Right atrium auricular region (tissue), 2 donors: ENCODE results near the gene ZMYM3. TPM values are rescaled to one million over a fixed set of nuclear protein-coding genes. Genes with fewer than 3 reads are reported as not detected.

Experiments
- DNase-seq: peaks from one replicate; pipeline ENCODE4 v3.0.0-alpha.2; 2019; ENCODE audit warnings: low spot score
- H3K27ac ChIP-seq, 2 donors: fragments of 200-600 bp; sonication (generic); 1 replicate in 1 of 2; 2 replicates in 1 of 2; pipeline ENCODE4 v1.5.1; 2016 to 2019
- H3K27me3 ChIP-seq, 2 donors: fragments of 200-600 bp; sonication (generic); one replicate each; pipeline versions ENCODE4 v1.5.1 to v1.6.0; 2017 to 2019
- H3K36me3 ChIP-seq: fragments of 200-600 bp; sonication (generic); one replicate; pipeline ENCODE4 v1.5.1; 2016
- H3K4me1 ChIP-seq, 2 donors: fragments of 200-600 bp; sonication (generic); one replicate each; pipeline versions ENCODE4 v1.5.1 to v1.6.0; 2017 to 2019
- H3K4me3 ChIP-seq, 2 donors: fragments of 200-600 bp; sonication (generic); 1 replicate in 1 of 2; 2 replicates in 1 of 2; pipeline ENCODE4 v1.5.1; 2017 to 2019; ENCODE audit warnings: mild to moderate bottlenecking in 1 of 2, moderate library complexity in 1 of 2
- H3K9me3 ChIP-seq, 2 donors: fragments of 200-600 bp; sonication (generic); one replicate each; pipeline ENCODE4 v1.5.1; 2019
- CTCF ChIP-seq, 2 donors: fragments of 200-600 bp; sonication (generic); IDR thresholded peaks; one replicate each; pipeline ENCODE4 v1.5.1; 2019; ENCODE audit warnings: antibody characterized with exemption in 2 of 2
- total RNA-seq, 2 donors: library from RNA; depleted of rRNA; stranded (reverse); fragments of >200 nt; gene quantifications; one replicate each; pipeline ENCODE4 v1.1.0, GENCODE V29; 2016

The ZMYM3 gene
- total RNA-seq, 2 donors from 2014 or later, result 10.0 to 10.5 TPM

- Histone ChIP-seq H3K27ac (no peak overlapping the region), H3K36me3 (peaks cover 25% of the 10 kb centered on the region), H3K27me3 (no peaks in the 10 kb centered on the region), H3K9me3 (no peaks in the 10 kb centered on the region), H3K4me3 (no peak overlapping the region), H3K4me1 (no peaks in the 10 kb centered on the region)
- TF ChIP-seq CTCF (IDR thresholded peaks at IDR 0.05), result no peak
- DNase-seq, result no peak
These were observed 9.4 kb downstream of the ZMYM3 start for GRCh38 chrX:71244359-71245128.

- no peak for DNase-seq
- TF ChIP-seq CTCF (IDR thresholded peaks at IDR 0.05), result no peak
- Histone ChIP-seq H3K27ac (no peak overlapping the region), H3K36me3 (peaks cover 13% of the 10 kb centered on the region), H3K27me3 (no peaks in the 10 kb centered on the region), H3K9me3 (no peaks in the 10 kb centered on the region), H3K4me3 (no peak overlapping the region), H3K4me1 (no peaks in the 10 kb centered on the region)
These were observed 12.6 kb downstream of the ZMYM3 start for GRCh38 chrX:71241301-71241700.

DNA sequence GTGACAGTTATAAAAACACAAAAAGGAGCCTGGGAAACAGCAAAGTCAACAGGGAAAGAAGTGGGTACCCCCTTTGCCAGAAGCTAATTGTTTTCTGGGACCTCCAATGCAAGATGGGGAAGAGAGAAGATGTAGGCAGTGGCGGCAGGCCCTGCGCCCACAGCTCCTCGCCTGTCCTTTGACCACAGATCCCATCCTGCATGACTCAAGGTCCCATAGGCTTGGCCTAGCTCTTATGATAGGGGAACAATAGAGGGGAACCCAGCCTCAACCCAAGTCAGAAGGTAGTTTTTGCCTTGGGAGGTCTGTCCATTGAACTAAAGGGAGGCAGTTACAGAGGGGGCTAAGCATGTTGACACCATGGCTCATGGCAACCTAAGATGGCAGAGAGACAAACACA, 14.2 kb downstream of the ZMYM3 start:
- Histone ChIP-seq H3K4me1 (no peaks in the 10 kb centered on the region), H3K4me3 (no peak overlapping the region), H3K27ac (no peak overlapping the region), H3K9me3 (no peaks in the 10 kb centered on the region), H3K36me3 (peaks cover 13% of the 10 kb centered on the region), H3K27me3 (no peaks in the 10 kb centered on the region)
- no peak for DNase-seq
- no peak for TF ChIP-seq CTCF (IDR thresholded peaks at IDR 0.05)

GRCh38 chrX:71236836-71237235, 17.1 kb downstream of the ZMYM3 start:
- Histone ChIP-seq H3K4me3 (no peak overlapping the region), H3K27me3 (no peaks in the 10 kb centered on the region), H3K9me3 (no peaks in the 10 kb centered on the region), H3K4me1 (no peaks in the 10 kb centered on the region), H3K36me3 (peaks cover 7% of the 10 kb centered on the region), H3K27ac (no peak overlapping the region)
- TF ChIP-seq CTCF (IDR thresholded peaks at IDR 0.05), result no peak
- DNase-seq, result no peak

DNA sequence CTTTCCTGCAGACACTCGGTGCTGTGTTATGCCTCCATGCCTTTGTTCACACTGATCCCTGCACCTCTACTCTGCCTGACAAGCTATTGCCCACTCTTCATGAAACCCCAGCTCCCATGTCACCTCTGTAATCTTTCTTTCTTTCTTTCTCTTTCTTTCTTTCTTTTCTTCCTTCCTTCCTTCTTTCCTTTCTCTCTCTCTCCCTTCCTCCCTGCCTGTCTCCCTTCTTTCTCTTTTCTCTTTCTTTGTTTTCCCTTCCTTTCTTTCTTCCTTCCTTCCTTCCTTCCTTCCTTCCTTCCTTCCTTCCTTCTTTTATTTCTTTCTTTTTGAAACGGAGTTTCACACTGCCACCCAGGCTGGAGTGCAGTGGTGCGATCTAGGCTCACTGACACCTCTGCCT, 18.5 kb downstream of the ZMYM3 start:
- H3K27ac ChIP-seq, result no peak overlapping the region
- H3K4me3 ChIP-seq, result no peak overlapping the region
- H3K36me3 ChIP-seq, result no peaks in the 10 kb centered on the region
- DNase-seq, result no peak
- TF ChIP-seq CTCF (IDR thresholded peaks at IDR 0.05), result no peak
- no peaks in the 10 kb centered on the region for H3K4me1 ChIP-seq
- H3K9me3 ChIP-seq, result no peaks in the 10 kb centered on the region
- H3K27me3 ChIP-seq, result no peaks in the 10 kb centered on the region
